IMR-90 (cell line): ENCODE data around the gene TRIM36. TPM values are rescaled to one million over a fixed set of nuclear protein-coding genes. Genes with fewer than 3 reads are reported as not detected.

Experiments
- ATAC-seq: fragments of 200-7000 bp; cut with Tn5 transposase; 2 replicates; pipeline ENCODE4 v1.9.1; 2020; ENCODE audit warnings: low read depth, mild to moderate bottlenecking, moderate library complexity
- BruUV-seq: library from RNA; stranded (reverse); fragments of 400-500 nt; replicated peaks from 2 replicates; lab custom pipeline; 2021; lab: Mats Ljungman, UMichigan
- CTCF ChIA-PET: fragments of 300-600 bp; formaldehyde crosslinking; extraction: SDS; loops from one replicate; lab custom pipeline; 2021; ENCODE audit warnings: antibody characterized with exemption; lab: Yijun Ruan, JAX
- POLR2A ChIA-PET: fragments of 300-600 bp; sonication (Branson Sonifier 250); formaldehyde crosslinking; loops from one replicate; lab custom pipeline; 2022; ENCODE audit warnings: antibody characterized with exemption; ENCODE audit not compliant: unreplicated experiment; lab: Charles Lee
- DNase-seq: peaks from one replicate; pipeline ENCODE4 v3.0.0; 2013
- H2AFZ ChIP-seq: replicated peaks from 2 replicates; pipeline ENCODE3; 2013; ENCODE audit warnings: low read length, mild to moderate bottlenecking; ENCODE audit not compliant: poor library complexity
- H2AK5ac ChIP-seq: 2 replicates; pipeline ENCODE4 v1.6.1; 2013; ENCODE audit warnings: low read depth, low read length, inconsistent platforms
- H2AK9ac ChIP-seq: replicated peaks from 2 replicates; pipeline ENCODE3; 2013; ENCODE audit warnings: mild to moderate bottlenecking, low read depth, low read length, moderate library complexity; ENCODE audit not compliant: poor library complexity
- H2BK120ac ChIP-seq: 2 replicates; pipeline ENCODE4 v1.6.1; 2013; ENCODE audit warnings: low read depth, low read length, inconsistent platforms
- H2BK15ac ChIP-seq: 3 replicates; pipeline ENCODE4 v1.6.1; 2013; ENCODE audit warnings: low read depth, low read length, inconsistent platforms
- H2BK20ac ChIP-seq: 2 replicates; pipeline ENCODE4 v1.6.1; 2013; ENCODE audit warnings: low read depth, mild to moderate bottlenecking, inconsistent platforms, low read length, moderate library complexity
- H2BK5ac ChIP-seq: 2 replicates; pipeline ENCODE4 v1.6.1; 2013; ENCODE audit warnings: mild to moderate bottlenecking, low read depth, low read length, inconsistent platforms; ENCODE audit not compliant: poor library complexity, severe bottlenecking
- H3K14ac ChIP-seq: replicated peaks from 2 replicates; pipeline ENCODE4 v1.6.1; 2013; ENCODE audit warnings: low read depth, low read length, inconsistent platforms
- H3K18ac ChIP-seq: 2 replicates; pipeline ENCODE4 v1.6.1; 2013; ENCODE audit warnings: low read depth, low read length, control low read depth
- H3K23ac ChIP-seq: 2 replicates; pipeline ENCODE4 v1.6.1; 2013; ENCODE audit warnings: low read depth, low read length, inconsistent platforms
- H3K27ac ChIP-seq: 2 replicates; pipeline ENCODE4 v1.5.1; 2013; ENCODE audit warnings: mild to moderate bottlenecking, control low read depth, low read length; ENCODE audit not compliant: insufficient read depth
- H3K27me3 ChIP-seq: 2 replicates; pipeline ENCODE4 v1.6.1; 2013; ENCODE audit warnings: low read length; ENCODE audit not compliant: control insufficient read depth, insufficient read depth
- H3K36me3 ChIP-seq: 2 replicates; pipeline ENCODE4 v1.6.1; 2013; ENCODE audit warnings: low read length, mixed read lengths; ENCODE audit not compliant: control insufficient read depth, insufficient read depth
- H3K4ac ChIP-seq: 2 replicates; pipeline ENCODE4 v1.6.1; 2013; ENCODE audit warnings: low read depth, low read length, inconsistent platforms
- H3K4me1 ChIP-seq: 2 replicates; pipeline ENCODE4 v1.6.1; 2013; ENCODE audit warnings: low read length, mixed read lengths; ENCODE audit not compliant: control insufficient read depth, insufficient read depth
- H3K4me2 ChIP-seq: 2 replicates; pipeline ENCODE4 v1.6.1; 2013; ENCODE audit warnings: low read depth, mild to moderate bottlenecking, control low read depth, low read length, moderate library complexity
- H3K4me3 ChIP-seq: 2 replicates; pipeline ENCODE4 v1.5.1; 2013; ENCODE audit warnings: low read depth, mild to moderate bottlenecking, control low read depth, low read length, moderate library complexity; ENCODE audit not compliant: insufficient read depth
- H3K56ac ChIP-seq: 2 replicates; pipeline ENCODE4 v1.6.1; 2013; ENCODE audit warnings: low read length, inconsistent platforms; ENCODE audit not compliant: insufficient read depth; ENCODE audit errors: extremely low read depth
- H3K79me1 ChIP-seq, 2 experiments: 2 replicates each; pipeline ENCODE4 v1.6.1; 2013; ENCODE audit warnings: low read length in 2 of 2, inconsistent platforms in 1 of 2, low read depth in 1 of 2
- H3K9ac ChIP-seq: 2 replicates; pipeline ENCODE4 v1.6.1; 2013; ENCODE audit warnings: low read depth, low read length, control low read depth
- H3K9me1 ChIP-seq: 2 replicates; pipeline ENCODE4 v1.6.1; 2013; ENCODE audit warnings: low read length, inconsistent platforms; ENCODE audit not compliant: insufficient read depth
- H3K9me3 ChIP-seq: 2 replicates; pipeline ENCODE4 v1.6.1; 2013; ENCODE audit warnings: low read length; ENCODE audit not compliant: control insufficient read depth, insufficient read depth
- H4K20me1 ChIP-seq: 2 replicates; pipeline ENCODE4 v1.6.1; 2013; ENCODE audit warnings: low read length, inconsistent platforms; ENCODE audit not compliant: insufficient read depth
- H4K5ac ChIP-seq: 2 replicates; pipeline ENCODE4 v1.6.1; 2013; ENCODE audit warnings: mild to moderate bottlenecking, low read depth, low read length, control low read depth
- H4K8ac ChIP-seq, 2 experiments: 2 replicates each; pipeline ENCODE4 v1.6.1; 2013; ENCODE audit warnings: low read depth in 2 of 2, low read length in 2 of 2, control low read depth in 1 of 2, inconsistent platforms in 1 of 2
- H4K91ac ChIP-seq: 2 replicates; pipeline ENCODE4 v1.6.1; 2013; ENCODE audit warnings: low read depth, low read length, inconsistent platforms; ENCODE audit not compliant: insufficient read depth
- BHLHE40 ChIP-seq: fragments of 150-350 bp; IDR thresholded peaks from 2 replicates; pipeline ENCODE4 v1.6.1; 2016; ENCODE audit warnings: mild to moderate bottlenecking, low read depth, low read length
- FOS ChIP-seq: fragments of 150-350 bp; IDR thresholded peaks from 2 replicates; pipeline ENCODE4 v1.6.1; 2016; ENCODE audit warnings: low read depth, low read length
- MAFK ChIP-seq: IDR thresholded peaks from 2 replicates; pipeline ENCODE4 v1.6.1; 2012; ENCODE audit warnings: low read depth, low read length, improper control_type of control experiment
- MAZ ChIP-seq: IDR thresholded peaks from 2 replicates; pipeline ENCODE4 v1.6.1; 2012; ENCODE audit warnings: low read depth, mild to moderate bottlenecking, low read length, improper control_type of control experiment, moderate library complexity, borderline replicate concordance
- MXI1 ChIP-seq: IDR thresholded peaks from 2 replicates; pipeline ENCODE4 v1.6.1; 2012; ENCODE audit warnings: low read depth, mild to moderate bottlenecking, low read length, moderate library complexity, borderline replicate concordance
- NFE2L2 ChIP-seq: fragments of 150-350 bp; IDR thresholded peaks from 2 replicates; pipeline ENCODE4 v1.6.1; 2016; ENCODE audit warnings: low read depth, mild to moderate bottlenecking, low read length
- RCOR1 ChIP-seq: IDR thresholded peaks from 2 replicates; pipeline ENCODE4 v1.6.1; 2012; ENCODE audit warnings: mild to moderate bottlenecking, low read length, improper control_type of control experiment; ENCODE audit not compliant: insufficient replicate concordance
- RFX5 ChIP-seq: IDR thresholded peaks from 2 replicates; pipeline ENCODE4 v1.8.0; 2012; ENCODE audit warnings: low read depth, mild to moderate bottlenecking, low read length, moderate library complexity
- SMC3 ChIP-seq: fragments of 150-350 bp; IDR thresholded peaks from 2 replicates; pipeline ENCODE4 v1.6.1; 2016; ENCODE audit warnings: low read depth, mild to moderate bottlenecking, antibody characterized with exemption, low read length, moderate library complexity
- USF2 ChIP-seq: fragments of 150-350 bp; IDR thresholded peaks from 2 replicates; pipeline ENCODE4 v1.6.1; 2017; ENCODE audit warnings: mild to moderate bottlenecking, antibody characterized with exemption, low read length, low read depth
- dilution Hi-C: fragments of 300-500 bp; cut with HindIII; formaldehyde crosslinking; loops from one replicate; pipeline ENCODE4 v1.14.3; 2018; ENCODE audit warnings: low sequenced_read_pairs; ENCODE audit not compliant: unreplicated experiment
- in situ Hi-C: fragments of 300-500 bp; cut with MboI; formaldehyde crosslinking; loops from 3 replicates; pipeline ENCODE4 v1.14.3; 2019; ENCODE audit warnings: low sequenced_read_pairs, inconsistent platforms, mixed read lengths
- intact Hi-C: fragments of 100-400 bp; cut with micrococcal nuclease; formaldehyde crosslinking; loops from 2 replicates; pipeline ENCODE4 v1.10.0; 2022
- polyA plus RNA-seq, 3 experiments: library from polyadenylated mRNA; depleted of rRNA; stranded (reverse); fragments of >200 nt; gene quantifications; 2 replicates each; pipeline ENCODE4 v1.2.3, GENCODE V29; 2012; ENCODE audit warnings: low replicate concordance in 1 of 3
- total RNA-seq: library from RNA; depleted of rRNA; stranded (reverse); fragments of >200 nt; gene quantifications from 2 replicates; pipeline ENCODE4 v1.2.3, GENCODE V29; 2012
- TF ChIP-seq, protein P1 (sequence below): fragments of 150-350 bp; IDR thresholded peaks from 2 replicates; pipeline ENCODE4 v1.6.1; 2016; ENCODE audit warnings: low read depth, mild to moderate bottlenecking, low read length, moderate library complexity, borderline replicate concordance
- TF ChIP-seq, protein P2 (sequence below): conservative IDR thresholded peaks from 2 replicates; pipeline ENCODE4 v1.5.1; 2012; ENCODE audit warnings: mild to moderate bottlenecking, low read depth, low read length, improper control_type of control experiment

The TRIM36 gene
- total and polyA plus RNA-seq, 2 of the 4 experiments (the other 2 are of a cell fraction), result 0.10 to 0.18 TPM

- Histone ChIP-seq H2AFZ (no peak overlapping the region), H4K8ac (no peak overlapping the region), H3K56ac (no peak overlapping the region), H3K27me3 (peaks cover 17% of the 10 kb centered on the region), H3K9me1 (no peaks in the 10 kb centered on the region), H3K4me3 (no peak overlapping the region), H3K4me2 (no peak overlapping the region), H4K20me1 (no peaks in the 10 kb centered on the region), H2AK5ac (no peak overlapping the region), H3K27ac (no peak overlapping the region), H4K91ac (no peak overlapping the region), H4K5ac (no peak overlapping the region), H3K36me3 (no peaks in the 10 kb centered on the region), H3K23ac (no peak overlapping the region), H3K4me1 (no peaks in the 10 kb centered on the region), H3K9me3 (0 out of 2 replicates have a peak, but pooled peaks cover 2% of the 10 kb centered on the region), H3K4ac (no peak overlapping the region), H2BK15ac (no peak overlapping the region), H2BK120ac (no peak overlapping the region), H2AK9ac (no peak overlapping the region), H3K79me1 (no peaks in the 10 kb centered on the region), H3K14ac (no peak overlapping the region), H3K18ac (no peak overlapping the region), H2BK5ac (no peak overlapping the region), H3K9ac (no peak overlapping the region), H2BK20ac (no peak overlapping the region)
- intact Hi-C loops (no loop called here), in situ Hi-C loops (no loop called here), dilution Hi-C loops (no loop called here)
- BruUV-seq, result no TSS peak
- TF ChIP-seq MAFK (no peak), BHLHE40 (no peak), USF2 (no peak), MAZ (no peak), RCOR1 (no peak), RFX5 (no peak), MXI1 (no peak), FOS (no peak), NFE2L2 (no peak), SMC3 (no peak)
- TF ChIP-seq, protein P1, sequence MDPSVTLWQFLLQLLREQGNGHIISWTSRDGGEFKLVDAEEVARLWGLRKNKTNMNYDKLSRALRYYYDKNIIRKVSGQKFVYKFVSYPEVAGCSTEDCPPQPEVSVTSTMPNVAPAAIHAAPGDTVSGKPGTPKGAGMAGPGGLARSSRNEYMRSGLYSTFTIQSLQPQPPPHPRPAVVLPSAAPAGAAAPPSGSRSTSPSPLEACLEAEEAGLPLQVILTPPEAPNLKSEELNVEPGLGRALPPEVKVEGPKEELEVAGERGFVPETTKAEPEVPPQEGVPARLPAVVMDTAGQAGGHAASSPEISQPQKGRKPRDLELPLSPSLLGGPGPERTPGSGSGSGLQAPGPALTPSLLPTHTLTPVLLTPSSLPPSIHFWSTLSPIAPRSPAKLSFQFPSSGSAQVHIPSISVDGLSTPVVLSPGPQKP, result no peak
- TF ChIP-seq, protein P2, sequence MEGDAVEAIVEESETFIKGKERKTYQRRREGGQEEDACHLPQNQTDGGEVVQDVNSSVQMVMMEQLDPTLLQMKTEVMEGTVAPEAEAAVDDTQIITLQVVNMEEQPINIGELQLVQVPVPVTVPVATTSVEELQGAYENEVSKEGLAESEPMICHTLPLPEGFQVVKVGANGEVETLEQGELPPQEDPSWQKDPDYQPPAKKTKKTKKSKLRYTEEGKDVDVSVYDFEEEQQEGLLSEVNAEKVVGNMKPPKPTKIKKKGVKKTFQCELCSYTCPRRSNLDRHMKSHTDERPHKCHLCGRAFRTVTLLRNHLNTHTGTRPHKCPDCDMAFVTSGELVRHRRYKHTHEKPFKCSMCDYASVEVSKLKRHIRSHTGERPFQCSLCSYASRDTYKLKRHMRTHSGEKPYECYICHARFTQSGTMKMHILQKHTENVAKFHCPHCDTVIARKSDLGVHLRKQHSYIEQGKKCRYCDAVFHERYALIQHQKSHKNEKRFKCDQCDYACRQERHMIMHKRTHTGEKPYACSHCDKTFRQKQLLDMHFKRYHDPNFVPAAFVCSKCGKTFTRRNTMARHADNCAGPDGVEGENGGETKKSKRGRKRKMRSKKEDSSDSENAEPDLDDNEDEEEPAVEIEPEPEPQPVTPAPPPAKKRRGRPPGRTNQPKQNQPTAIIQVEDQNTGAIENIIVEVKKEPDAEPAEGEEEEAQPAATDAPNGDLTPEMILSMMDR, result no peak
- ChIA-PET CTCF (no interaction called here), POLR2A (no interaction called here)
- ATAC-seq (no peak), DNase-seq (peak; percentile 36)
These were observed 17.1 kb upstream of the TRIM36 start for GRCh38 chr5:115186794-115187193.
